D341Med (cell line): Measurements from ENCODE around the gene USP17L28.
A peak's percentile ranks its signal among the peaks of the same experiment; 100 is the strongest.
"Not testable (repeated sequence)": the region's sequence is repeated elsewhere in the genome, so short reads cannot be mapped to it uniquely, and the experiment has no call there.

ENCODE experiments used
- DNase-seq: peaks from one replicate; pipeline ENCODE4 v3.0.0; 2012; ENCODE audit warnings: low spot score

Gene USP17L28

GRCh38 chr4:9348593-9348992 lies at the start of gene USP17L28:
USP17L28 (plus strand) TSS chr4:9348893; CDS start chr4:9348893, 0 bp downstream.
- DNase-seq: not testable (repeated sequence)

DNA sequence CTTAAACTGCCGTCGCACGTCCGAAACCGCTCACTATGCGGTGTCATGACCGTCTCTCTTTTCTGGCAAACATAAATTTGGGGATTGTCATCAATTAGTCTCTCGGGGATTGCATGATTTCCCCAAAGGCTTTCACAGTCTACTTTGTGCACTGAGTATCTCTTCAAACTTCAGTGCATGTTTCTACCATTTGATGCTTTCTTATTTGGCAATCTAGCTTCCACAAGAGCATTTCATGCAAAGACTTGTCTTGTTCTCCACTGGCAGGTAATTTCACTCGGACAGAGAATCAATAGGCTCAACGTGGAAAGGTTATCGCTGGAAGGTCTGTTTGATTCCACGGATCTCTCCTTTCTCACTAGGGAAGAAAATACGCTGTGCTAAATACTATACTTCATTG lies 24.5 kb upstream of the USP17L28 start:
- DNase-seq: not testable (repeated sequence)

DNA sequence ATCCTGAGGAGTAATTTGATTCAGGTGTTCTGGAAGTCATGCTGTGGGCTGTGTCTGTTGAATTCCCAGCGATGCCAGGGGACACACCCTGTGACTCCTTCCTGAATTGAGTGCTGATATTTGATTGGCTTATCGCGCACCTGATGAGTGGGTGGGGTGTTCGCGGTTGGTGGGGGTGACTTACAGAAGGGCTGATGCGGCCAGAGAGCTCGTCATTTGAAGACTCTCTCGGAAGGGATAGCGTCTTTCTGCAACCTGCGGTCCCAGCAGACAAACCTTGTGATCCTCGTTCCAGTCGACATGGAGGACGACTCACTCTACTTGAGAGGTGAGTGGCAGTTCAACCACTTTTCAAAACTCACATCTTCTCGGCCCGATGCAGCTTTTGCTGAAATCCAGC lies 23.8 kb upstream of the USP17L28 start, which contains the start of gene USP17L24:
USP17L24 (plus strand) TSS at position 301 of the 400 bp plus-strand sequence; CDS start at position 301, 0 bp downstream.
- DNase-seq: not testable (repeated sequence)

DNA sequence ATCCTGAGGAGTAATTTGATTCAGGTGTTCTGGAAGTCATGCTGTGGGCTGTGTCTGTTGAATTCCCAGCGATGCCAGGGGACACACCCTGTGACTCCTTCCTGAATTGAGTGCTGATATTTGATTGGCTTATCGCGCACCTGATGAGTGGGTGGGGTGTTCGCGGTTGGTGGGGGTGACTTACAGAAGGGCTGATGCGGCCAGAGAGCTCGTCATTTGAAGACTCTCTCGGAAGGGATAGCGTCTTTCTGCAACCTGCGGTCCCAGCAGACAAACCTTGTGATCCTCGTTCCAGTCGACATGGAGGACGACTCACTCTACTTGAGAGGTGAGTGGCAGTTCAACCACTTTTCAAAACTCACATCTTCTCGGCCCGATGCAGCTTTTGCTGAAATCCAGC lies 19.1 kb upstream of the USP17L28 start, which contains the start of gene USP17L25:
USP17L25 (plus strand) TSS at position 301 of the 400 bp plus-strand sequence; CDS start at position 301, 0 bp downstream.
- DNase-seq: not testable (repeated sequence)

GRCh38 chr4:9334358-9334757 lies 14.3 kb upstream of the USP17L28 start, which contains the start of gene USP17L26:
USP17L26 (plus strand) TSS chr4:9334658; CDS start chr4:9334658, 0 bp downstream.
- DNase-seq: not testable (repeated sequence)

DNA sequence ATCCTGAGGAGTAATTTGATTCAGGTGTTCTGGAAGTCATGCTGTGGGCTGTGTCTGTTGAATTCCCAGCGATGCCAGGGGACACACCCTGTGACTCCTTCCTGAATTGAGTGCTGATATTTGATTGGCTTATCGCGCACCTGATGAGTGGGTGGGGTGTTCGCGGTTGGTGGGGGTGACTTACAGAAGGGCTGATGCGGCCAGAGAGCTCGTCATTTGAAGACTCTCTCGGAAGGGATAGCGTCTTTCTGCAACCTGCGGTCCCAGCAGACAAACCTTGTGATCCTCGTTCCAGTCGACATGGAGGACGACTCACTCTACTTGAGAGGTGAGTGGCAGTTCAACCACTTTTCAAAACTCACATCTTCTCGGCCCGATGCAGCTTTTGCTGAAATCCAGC lies 9.6 kb upstream of the USP17L28 start, which contains the start of gene USP17L5:
USP17L5 (plus strand) TSS at position 301 of the 400 bp plus-strand sequence; CDS start at position 301, 0 bp downstream.
- DNase-seq: not testable (repeated sequence)

DNA sequence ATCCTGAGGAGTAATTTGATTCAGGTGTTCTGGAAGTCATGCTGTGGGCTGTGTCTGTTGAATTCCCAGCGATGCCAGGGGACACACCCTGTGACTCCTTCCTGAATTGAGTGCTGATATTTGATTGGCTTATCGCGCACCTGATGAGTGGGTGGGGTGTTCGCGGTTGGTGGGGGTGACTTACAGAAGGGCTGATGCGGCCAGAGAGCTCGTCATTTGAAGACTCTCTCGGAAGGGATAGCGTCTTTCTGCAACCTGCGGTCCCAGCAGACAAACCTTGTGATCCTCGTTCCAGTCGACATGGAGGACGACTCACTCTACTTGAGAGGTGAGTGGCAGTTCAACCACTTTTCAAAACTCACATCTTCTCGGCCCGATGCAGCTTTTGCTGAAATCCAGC lies 4.8 kb upstream of the USP17L28 start, which contains the start of gene USP17L27:
USP17L27 (plus strand) TSS at position 301 of the 400 bp plus-strand sequence; CDS start at position 301, 0 bp downstream.
- DNase-seq: not testable (repeated sequence)

DNA sequence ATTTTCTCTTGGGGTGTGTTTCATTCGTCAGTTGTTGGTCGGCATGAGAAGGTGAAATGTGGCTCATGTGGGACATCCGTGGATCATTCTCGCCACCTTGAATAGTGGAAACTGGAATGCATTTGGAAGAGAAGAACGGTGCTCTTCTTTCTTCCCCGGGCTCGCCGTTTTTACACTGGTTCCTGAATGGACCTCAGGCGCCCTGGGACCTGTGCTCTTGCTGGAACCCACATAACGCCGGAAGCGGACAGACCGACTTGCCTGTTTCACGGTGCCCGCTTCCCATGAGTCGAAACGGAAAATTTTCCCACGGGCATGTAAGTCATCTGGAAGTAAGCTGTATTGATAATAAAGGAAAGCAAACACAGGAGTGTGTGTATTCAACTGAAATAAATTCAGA lies 2.2 kb downstream of the USP17L28 start:
- DNase-seq: not testable (repeated sequence)

DNA sequence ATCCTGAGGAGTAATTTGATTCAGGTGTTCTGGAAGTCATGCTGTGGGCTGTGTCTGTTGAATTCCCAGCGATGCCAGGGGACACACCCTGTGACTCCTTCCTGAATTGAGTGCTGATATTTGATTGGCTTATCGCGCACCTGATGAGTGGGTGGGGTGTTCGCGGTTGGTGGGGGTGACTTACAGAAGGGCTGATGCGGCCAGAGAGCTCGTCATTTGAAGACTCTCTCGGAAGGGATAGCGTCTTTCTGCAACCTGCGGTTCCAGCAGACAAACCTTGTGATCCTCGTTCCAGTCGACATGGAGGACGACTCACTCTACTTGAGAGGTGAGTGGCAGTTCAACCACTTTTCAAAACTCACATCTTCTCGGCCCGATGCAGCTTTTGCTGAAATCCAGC lies 4.6 kb downstream of the USP17L28 start, which contains the start of gene USP17L29:
USP17L29 (plus strand) TSS at position 301 of the 400 bp plus-strand sequence; CDS start at position 301, 0 bp downstream.
- DNase-seq: not testable (repeated sequence)

DNA sequence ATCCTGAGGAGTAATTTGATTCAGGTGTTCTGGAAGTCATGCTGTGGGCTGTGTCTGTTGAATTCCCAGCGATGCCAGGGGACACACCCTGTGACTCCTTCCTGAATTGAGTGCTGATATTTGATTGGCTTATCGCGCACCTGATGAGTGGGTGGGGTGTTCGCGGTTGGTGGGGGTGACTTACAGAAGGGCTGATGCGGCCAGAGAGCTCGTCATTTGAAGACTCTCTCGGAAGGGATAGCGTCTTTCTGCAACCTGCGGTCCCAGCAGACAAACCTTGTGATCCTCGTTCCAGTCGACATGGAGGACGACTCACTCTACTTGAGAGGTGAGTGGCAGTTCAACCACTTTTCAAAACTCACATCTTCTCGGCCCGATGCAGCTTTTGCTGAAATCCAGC lies 14.1 kb downstream of the USP17L28 start, which contains the start of gene USP17L30:
USP17L30 (plus strand) TSS at position 301 of the 400 bp plus-strand sequence; CDS start at position 301, 0 bp downstream.
- DNase-seq: not testable (repeated sequence)

DNA sequence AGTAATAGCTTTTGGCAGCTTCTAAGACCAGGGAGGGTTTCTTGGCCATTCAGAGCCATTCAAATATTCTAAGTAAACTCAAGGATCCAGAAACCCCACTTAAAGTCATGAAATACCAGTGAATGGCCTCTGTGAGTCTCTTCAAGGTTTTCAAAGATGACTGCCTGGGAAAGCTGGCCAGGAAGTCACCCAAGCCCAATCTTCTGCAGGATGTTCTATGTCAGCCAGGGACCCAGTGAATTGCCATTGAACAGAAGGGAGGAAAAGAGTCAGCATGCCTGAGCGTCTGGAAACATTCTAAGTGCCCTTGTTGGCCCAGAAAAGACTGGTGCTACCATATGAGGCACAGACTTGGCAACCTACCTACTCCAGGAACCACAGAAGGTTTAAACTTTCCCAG lies 31.2 kb downstream of the USP17L28 start:
- DNase-seq: not testable (repeated sequence)

DNA sequence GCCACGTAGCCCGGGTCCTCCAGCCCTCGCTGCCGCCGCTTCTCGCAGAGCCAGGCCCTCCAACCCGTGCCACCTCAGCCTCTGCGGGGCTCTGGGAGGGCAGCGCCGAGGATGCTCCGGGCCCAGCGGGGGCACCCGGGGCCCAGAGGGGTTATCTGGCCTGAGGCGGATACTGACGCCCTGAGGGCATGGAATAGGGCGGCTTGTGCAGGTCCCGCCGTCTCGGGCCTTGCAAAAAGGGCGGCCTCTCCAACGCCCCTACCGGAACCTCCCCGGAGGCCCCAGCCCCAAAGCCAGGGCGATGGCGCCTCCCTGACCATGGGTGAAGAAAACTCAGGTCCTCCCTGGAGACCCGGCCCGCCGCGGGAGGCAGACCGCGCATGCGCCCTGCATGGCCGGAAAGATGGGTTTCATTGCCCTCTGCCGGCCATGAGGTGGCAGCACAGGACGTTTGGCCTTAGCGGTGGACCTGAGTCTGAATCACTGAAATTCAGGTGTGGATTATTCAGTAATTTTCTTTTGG lies 32.4 kb downstream of the USP17L28 start:
- DNase-seq: peak; percentile 32

- DNase-seq: no peak
Measured at GRCh38 chr4:9384126-9384525, 35.4 kb downstream of the USP17L28 start.

DNA sequence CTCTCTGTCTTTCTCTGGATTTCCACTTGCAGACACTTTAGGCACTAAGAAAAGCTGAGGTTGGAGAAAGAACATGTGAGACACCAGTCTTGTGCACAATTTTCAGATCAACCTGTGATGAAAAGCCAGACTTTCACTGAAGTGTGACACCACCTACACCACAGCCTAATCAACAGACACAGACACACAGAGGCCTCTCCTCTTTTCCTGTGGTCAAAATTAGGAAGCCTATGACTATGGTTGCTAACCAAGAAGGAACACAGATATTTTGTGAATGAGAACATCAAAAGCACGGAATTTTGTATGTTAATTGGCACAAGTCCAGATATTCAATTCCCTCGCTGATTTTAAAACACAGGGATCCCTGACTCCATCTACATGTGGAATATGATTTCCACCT lies 40.3 kb downstream of the USP17L28 start:
- not testable (repeated sequence) for DNase-seq
